Uterus (tissue), 2 donors: ENCODE data around the gene TMEM94.

Experiments used
- POLR2A ChIP-seq, 2 donors: fragments of 450-650 bp; IDR thresholded peaks; one replicate each; pipeline ENCODE4 v1.6.1; 2016; ENCODE audit warnings: antibody characterized with exemption in 2 of 2, mild to moderate bottlenecking in 1 of 2, moderate library complexity in 1 of 2
- TF ChIP-seq, protein P1 (sequence below), 4 experiments: fragments of 200-600 bp in 2 of 4; fragments of 450-650 bp in 2 of 4; sonication (generic) in 2 of 4; IDR thresholded peaks; one replicate each; pipeline ENCODE4 v1.5.1; 2016 to 2019; ENCODE audit warnings: antibody characterized with exemption in 4 of 4, mild to moderate bottlenecking in 2 of 4, moderate library complexity in 1 of 4

DNA sequence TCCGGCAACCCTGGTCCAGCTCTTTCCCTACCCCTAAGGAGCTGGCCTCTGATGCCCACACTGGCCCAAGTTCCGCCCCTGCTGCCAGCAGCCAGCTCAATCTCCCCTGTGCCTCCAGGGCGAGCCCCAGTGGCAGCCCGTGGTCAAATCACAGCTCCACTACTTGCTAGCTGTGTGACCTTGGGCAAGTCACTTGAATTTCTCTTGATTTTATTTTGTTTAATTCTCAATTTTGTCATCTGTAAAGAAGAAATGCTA is 48.6 kb downstream of the TMEM94 start:
- TF ChIP-seq, protein P1, sequence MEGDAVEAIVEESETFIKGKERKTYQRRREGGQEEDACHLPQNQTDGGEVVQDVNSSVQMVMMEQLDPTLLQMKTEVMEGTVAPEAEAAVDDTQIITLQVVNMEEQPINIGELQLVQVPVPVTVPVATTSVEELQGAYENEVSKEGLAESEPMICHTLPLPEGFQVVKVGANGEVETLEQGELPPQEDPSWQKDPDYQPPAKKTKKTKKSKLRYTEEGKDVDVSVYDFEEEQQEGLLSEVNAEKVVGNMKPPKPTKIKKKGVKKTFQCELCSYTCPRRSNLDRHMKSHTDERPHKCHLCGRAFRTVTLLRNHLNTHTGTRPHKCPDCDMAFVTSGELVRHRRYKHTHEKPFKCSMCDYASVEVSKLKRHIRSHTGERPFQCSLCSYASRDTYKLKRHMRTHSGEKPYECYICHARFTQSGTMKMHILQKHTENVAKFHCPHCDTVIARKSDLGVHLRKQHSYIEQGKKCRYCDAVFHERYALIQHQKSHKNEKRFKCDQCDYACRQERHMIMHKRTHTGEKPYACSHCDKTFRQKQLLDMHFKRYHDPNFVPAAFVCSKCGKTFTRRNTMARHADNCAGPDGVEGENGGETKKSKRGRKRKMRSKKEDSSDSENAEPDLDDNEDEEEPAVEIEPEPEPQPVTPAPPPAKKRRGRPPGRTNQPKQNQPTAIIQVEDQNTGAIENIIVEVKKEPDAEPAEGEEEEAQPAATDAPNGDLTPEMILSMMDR (IDR thresholded peaks at IDR 0.05) = no peak
- TF ChIP-seq POLR2A (IDR thresholded peaks at IDR 0.05) = no peak
